Common myeloid progenitor, CD34-positive (primary cell): ENCODE data around the gene OMG.
A peak's percentile ranks its signal among the peaks of the same experiment; 100 is the strongest.

ENCODE experiments used
- CTCF ChIA-PET: fragments of 350-600 bp; sonication (Branson Sonifier 250); formaldehyde crosslinking; loops from one replicate; lab custom pipeline; 2021; ENCODE audit warnings: antibody characterized with exemption; lab: Charles Lee
- POLR2A ChIA-PET: fragments of 350-600 bp; sonication (Branson Sonifier 250); formaldehyde crosslinking; loops from one replicate; lab custom pipeline; 2021; ENCODE audit warnings: antibody characterized with exemption; lab: Charles Lee
- DNase-seq, 3 donors: peaks; one replicate each; pipeline versions ENCODE4 v3.0.0 to v3.0.0-alpha.2; 2013
- H3K27ac ChIP-seq, 2 experiments: 1 replicate in 1 of 2; 2 replicates in 1 of 2; pipeline ENCODE4 v1.7.0; 2013; ENCODE audit warnings: inconsistent platforms in 2 of 2, low read length in 2 of 2, mild to moderate bottlenecking in 2 of 2, low read depth in 1 of 2, moderate library complexity in 1 of 2; ENCODE audit not compliant: severe bottlenecking in 2 of 2, insufficient read depth in 1 of 2, poor library complexity in 1 of 2
- H3K27me3 ChIP-seq, 5 experiments: replicated peaks in 2 of 5; 1 replicate in 3 of 5; 2 replicates in 2 of 5; pipeline versions ENCODE4 v1.6.1 to v1.7.0; 2013; ENCODE audit warnings: low read length in 4 of 5, mild to moderate bottlenecking in 2 of 5, moderate library complexity in 2 of 5, inconsistent platforms in 1 of 5; ENCODE audit not compliant: insufficient read depth in 5 of 5, control insufficient read depth in 4 of 5
- H3K36me3 ChIP-seq, 4 experiments: 1 replicate in 2 of 4; 2 replicates in 2 of 4; pipeline versions ENCODE4 v1.6.1 to v1.7.0; 2013; ENCODE audit warnings: low read length in 3 of 4, control low read depth in 1 of 4, mild to moderate bottlenecking in 1 of 4; ENCODE audit not compliant: control insufficient read depth in 4 of 4, insufficient read depth in 4 of 4
- H3K4me1 ChIP-seq, 4 experiments: 1 replicate in 3 of 4; 2 replicates in 1 of 4; pipeline versions ENCODE4 v1.6.1 to v1.7.1; 2013; ENCODE audit warnings: low read length in 3 of 4, mild to moderate bottlenecking in 3 of 4, control low read depth in 1 of 4, inconsistent platforms in 1 of 4, moderate library complexity in 1 of 4; ENCODE audit not compliant: control insufficient read depth in 4 of 4, insufficient read depth in 4 of 4; ENCODE audit errors: control extremely low read depth in 1 of 4
- H3K4me3 ChIP-seq, 7 experiments: 1 replicate in 4 of 7; 2 replicates in 3 of 7; pipeline versions ENCODE4 v1.5.1 to v1.7.0; 2013; ENCODE audit warnings: mild to moderate bottlenecking in 7 of 7, low read length in 6 of 7, moderate library complexity in 6 of 7, inconsistent platforms in 2 of 7, low read depth in 2 of 7, control low read depth in 1 of 7; ENCODE audit not compliant: insufficient read depth in 4 of 7, control insufficient read depth in 1 of 7; ENCODE audit errors: extremely low read depth in 1 of 7
- H3K9me3 ChIP-seq, 5 experiments: 1 replicate in 4 of 5; 2 replicates in 1 of 5; pipeline versions ENCODE4 v1.6.1 to v1.7.1; 2013; ENCODE audit warnings: low read length in 4 of 5, mild to moderate bottlenecking in 2 of 5, inconsistent platforms in 1 of 5, low read depth in 1 of 5, moderate library complexity in 1 of 5; ENCODE audit not compliant: control insufficient read depth in 4 of 5, insufficient read depth in 2 of 5; ENCODE audit errors: control extremely low read depth in 1 of 5
- WGBS: methylation state at CpG from one replicate; pipeline ENCODE4 v1.1.5; 2013; ENCODE audit not compliant: insufficient coverage; 5-methylcytosine and 5-hydroxymethylcytosine counted together

The OMG gene

DNA sequence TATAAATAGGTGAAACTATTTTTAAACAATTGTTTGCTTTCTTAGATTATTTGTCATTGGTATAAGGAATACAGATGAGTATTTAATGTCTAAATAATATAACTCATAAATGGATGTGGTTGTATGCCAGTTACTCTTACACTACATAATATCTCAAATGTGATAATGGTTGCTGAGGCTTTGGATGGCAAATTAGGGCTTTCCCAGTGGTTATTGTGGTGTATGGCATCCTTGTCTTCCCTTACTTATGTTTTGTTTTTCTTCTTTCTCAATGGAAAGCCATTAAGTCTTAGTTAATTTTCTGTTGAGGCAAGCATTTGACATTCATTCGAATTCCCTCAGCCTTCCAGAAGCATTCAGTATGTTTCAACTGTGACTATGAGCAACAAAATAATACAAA is 10.5 kb downstream of the OMG start:
- ChIA-PET POLR2A (no interaction called here), CTCF (no interaction called here)
- no CpG with 5 or more reads among the region's 1 CpG for WGBS
- Histone ChIP-seq H3K36me3 (peaks cover 0 to 2% (median 1%) of the 10 kb centered on the region in 4 experiments), H3K27ac (no peak overlapping the region), H3K9me3 (no peaks in the 10 kb centered on the region), H3K27me3 (no peaks in the 10 kb centered on the region), H3K4me1 (peaks cover 0 to 10% (median 3%) of the 10 kb centered on the region in 4 experiments), H3K4me3 (no peak overlapping the region)
- DNase-seq, result peak in 2 of 3 donors; percentile 23 to 34

DNA sequence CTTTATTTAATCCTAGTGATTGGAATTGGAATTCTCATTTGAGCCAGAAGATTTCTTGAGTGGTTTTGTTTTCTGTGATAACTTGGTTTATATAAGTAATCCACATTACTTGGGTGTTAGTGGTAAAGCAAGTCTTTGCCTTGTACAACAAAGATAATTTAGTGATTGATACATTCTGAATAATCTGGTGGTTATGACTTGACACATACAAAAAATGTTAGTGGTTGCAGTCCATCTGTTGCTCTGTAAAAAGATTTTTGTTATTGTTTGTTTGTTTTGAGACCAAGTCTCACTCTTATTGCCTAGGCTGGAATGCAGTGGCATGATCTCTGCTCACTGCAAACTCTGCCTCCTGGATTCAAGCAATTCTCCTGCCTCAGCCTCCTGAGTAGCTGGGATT is 13.2 kb downstream of the OMG start:
- H3K27me3 ChIP-seq, result no peaks in the 10 kb centered on the region
- H3K4me1 ChIP-seq, result no peaks in the 10 kb centered on the region
- DNase-seq, result no peak
- H3K27ac ChIP-seq, result no peak overlapping the region
- CTCF ChIA-PET, result interaction anchor here (1.0 to 1.6 kb wide), 3 partner anchors 10 to 91 kb away, joined by 3 to 4 read pairs (median 3); no protein-coding TSS in a partner anchor
- no peak overlapping the region for H3K4me3 ChIP-seq
- no peaks in the 10 kb centered on the region for H3K9me3 ChIP-seq
- H3K36me3 ChIP-seq, result peaks cover 0 to 4% (median 1%) of the 10 kb centered on the region in 4 experiments
- POLR2A ChIA-PET, result interaction anchor here (0.7 kb wide), 1 partner anchor 73 kb away, joined by 3 read pairs; no protein-coding TSS in a partner anchor

DNA sequence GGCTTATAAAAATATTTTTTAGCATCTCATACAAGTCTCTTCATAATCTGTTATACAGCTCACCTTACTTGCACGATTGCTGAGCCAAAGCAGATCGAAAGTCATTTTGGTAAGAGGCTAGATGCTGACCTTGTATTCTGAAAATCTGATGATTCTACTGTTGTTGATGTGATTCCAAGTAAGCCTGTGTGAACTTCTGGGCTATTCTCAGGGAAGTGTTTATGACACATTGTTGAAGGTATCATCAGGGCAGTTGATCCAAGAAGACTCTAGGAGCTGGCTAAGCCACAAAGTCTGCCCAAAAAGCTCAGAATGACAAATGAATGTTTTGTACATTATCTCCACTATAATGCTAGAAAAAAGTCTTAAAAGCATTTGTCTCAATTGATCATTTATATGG is 16.0 kb downstream of the OMG start:
- Histone ChIP-seq H3K36me3 (peaks cover 0 to 17% (median 5%) of the 10 kb centered on the region in 4 experiments), H3K9me3 (no peaks in the 10 kb centered on the region), H3K27me3 (no peaks in the 10 kb centered on the region), H3K4me1 (no peaks in the 10 kb centered on the region), H3K27ac (no peak overlapping the region), H3K4me3 (no peak overlapping the region)
- POLR2A ChIA-PET, result interaction anchor here (0.6 kb wide), 1 partner anchor 440 kb away, joined by 3 read pairs; no protein-coding TSS in a partner anchor
- CTCF ChIA-PET, result interaction anchor here (2.1 kb wide), 1 partner anchor 12 kb away, joined by 9 read pairs; no protein-coding TSS in a partner anchor
- WGBS, result no CpG with 5 or more reads among the region's 2 CpGs
- DNase-seq, result no peak

DNA sequence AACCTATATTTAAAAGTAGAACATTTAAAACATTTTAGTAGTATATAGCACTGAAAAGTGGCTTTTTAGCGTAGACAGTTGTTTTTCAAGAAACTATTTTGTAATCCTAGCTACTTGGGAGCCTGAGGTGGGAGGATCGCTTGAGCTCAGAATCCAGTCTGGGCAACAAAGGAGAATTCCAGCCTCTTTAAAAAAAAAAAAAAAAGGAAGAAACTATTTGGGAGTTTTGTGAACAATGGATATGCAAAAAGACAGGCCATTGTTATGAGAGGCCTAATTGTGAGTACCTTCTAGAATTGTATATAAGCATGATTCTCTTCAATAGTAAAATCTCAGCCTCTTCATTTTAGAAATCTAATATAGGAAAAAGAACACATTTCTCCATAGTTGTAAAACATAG is 17.6 kb downstream of the OMG start:
- no CpG with 5 or more reads among the region's 2 CpGs for WGBS
- no peaks in the 10 kb centered on the region for H3K9me3 ChIP-seq
- no peak for DNase-seq
- peaks cover 0 to 17% (median 6%) of the 10 kb centered on the region in 4 experiments for H3K36me3 ChIP-seq
- ChIA-PET CTCF (interaction anchor here (0.7 to 2.3 kb wide), 4 partner anchors 10 to 30 kb away, joined by 3 to 9 read pairs (median 4); no protein-coding TSS in a partner anchor), POLR2A (no interaction called here)
- H3K27me3 ChIP-seq, result no peaks in the 10 kb centered on the region
- no peak overlapping the region for H3K27ac ChIP-seq
- no peak overlapping the region for H3K4me3 ChIP-seq
- H3K4me1 ChIP-seq, result peaks cover 0 to 6% (median under 1%) of the 10 kb centered on the region in 4 experiments

DNA sequence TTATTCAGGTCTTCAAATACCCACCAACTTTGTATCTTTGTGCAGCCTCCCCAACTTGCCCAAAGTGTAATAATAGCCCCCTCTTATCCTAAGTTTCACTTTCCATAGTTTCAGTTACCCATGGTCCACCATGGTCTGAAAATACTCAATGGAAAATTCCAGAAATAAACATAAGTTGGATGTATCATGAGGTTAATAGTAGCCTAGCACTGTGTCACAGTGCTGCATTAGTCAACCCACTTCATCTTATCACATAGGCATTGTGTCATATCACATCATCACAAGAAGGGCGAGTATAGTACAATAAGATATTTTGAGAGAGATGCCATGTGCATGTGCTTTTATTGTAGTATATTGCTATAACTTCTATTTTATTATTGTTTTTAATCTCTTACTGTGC is 21.9 kb downstream of the OMG start:
- Histone ChIP-seq H3K36me3 (peaks cover 0 to 26% (median 10%) of the 10 kb centered on the region in 4 experiments), H3K27me3 (no peaks in the 10 kb centered on the region), H3K4me3 (no peak overlapping the region), H3K4me1 (peaks cover 0 to 8% (median 2%) of the 10 kb centered on the region in 4 experiments), H3K9me3 (no peaks in the 10 kb centered on the region), H3K27ac (no peak overlapping the region)
- ChIA-PET POLR2A (no interaction called here), CTCF (no interaction called here)
- no peak for DNase-seq
- no CpG with 5 or more reads among the region's 1 CpG for WGBS

DNA sequence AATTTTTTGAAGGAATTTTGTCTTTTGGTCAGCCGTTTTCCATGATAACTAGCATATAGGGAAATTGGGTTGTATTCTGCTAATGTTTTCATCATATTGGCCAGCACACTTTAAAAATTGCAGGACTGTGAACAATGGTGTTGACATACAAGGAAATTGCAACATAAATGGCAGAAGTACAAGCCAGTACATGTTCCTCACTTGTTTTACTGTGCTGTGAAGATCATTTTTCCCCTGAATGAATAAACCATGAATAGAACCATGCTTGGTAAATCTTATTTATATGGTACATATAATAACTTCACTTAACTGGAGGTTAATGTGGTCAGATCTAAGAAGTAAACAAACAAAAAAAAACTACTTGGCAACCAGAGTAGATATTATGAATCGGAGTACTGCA is 22.8 kb downstream of the OMG start:
- Histone ChIP-seq H3K27me3 (no peaks in the 10 kb centered on the region), H3K27ac (no peak overlapping the region), H3K9me3 (no peaks in the 10 kb centered on the region), H3K4me3 (no peak overlapping the region), H3K36me3 (peaks cover 2 to 35% (median 15%) of the 10 kb centered on the region in 4 experiments), H3K4me1 (peaks cover 0 to 8% (median 2%) of the 10 kb centered on the region in 4 experiments)
- no CpG with 5 or more reads among the region's 2 CpGs for WGBS
- ChIA-PET CTCF (no interaction called here), POLR2A (no interaction called here)
- DNase-seq, result peak in 1 of 3 donors; percentile 5

DNA sequence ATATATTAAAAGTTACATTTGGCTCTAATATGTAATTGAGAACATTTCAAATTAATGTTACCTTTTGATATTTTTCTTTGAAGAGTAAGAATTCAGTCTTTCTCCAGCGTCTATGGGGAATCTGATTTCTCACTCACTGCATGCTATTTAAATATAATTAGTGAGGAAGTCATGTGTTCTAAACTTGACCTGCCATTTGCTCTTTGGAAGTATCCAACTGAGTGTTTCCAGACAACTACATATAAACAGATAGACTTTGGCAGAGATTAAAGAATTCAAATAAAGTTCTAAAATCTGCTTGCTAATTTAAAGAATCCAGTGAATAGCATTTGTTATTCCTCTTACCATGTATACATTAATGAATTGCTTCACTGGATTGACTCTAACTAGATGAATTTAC is 23.5 kb downstream of the OMG start:
- H3K4me3 ChIP-seq, result no peak overlapping the region
- H3K27me3 ChIP-seq, result no peaks in the 10 kb centered on the region
- no peaks in the 10 kb centered on the region for H3K9me3 ChIP-seq
- H3K27ac ChIP-seq, result no peak overlapping the region
- ChIA-PET CTCF (no interaction called here), POLR2A (no interaction called here)
- peaks cover 0 to 8% (median 2%) of the 10 kb centered on the region in 4 experiments for H3K4me1 ChIP-seq
- no CpG with 5 or more reads among the region's 1 CpG for WGBS
- no peak for DNase-seq
- peaks cover 3 to 37% (median 16%) of the 10 kb centered on the region in 4 experiments for H3K36me3 ChIP-seq
